NK-92 treated with Interleukin-12 subunit alpha and Interleukin-12 subunit beta, amount 100 ng/mL, for 24 hours (cell line): ENCODE data around the gene TBC1D4.

ENCODE experiments used
- DNase-seq: peaks from one replicate; lab custom pipeline; 2025; lab: John Stamatoyannopoulos, UW

TBC1D4 gene

GRCh38 chr13:75391432-75392100 lies 90.4 kb downstream of the TBC1D4 start:
- no peak for DNase-seq

DNA sequence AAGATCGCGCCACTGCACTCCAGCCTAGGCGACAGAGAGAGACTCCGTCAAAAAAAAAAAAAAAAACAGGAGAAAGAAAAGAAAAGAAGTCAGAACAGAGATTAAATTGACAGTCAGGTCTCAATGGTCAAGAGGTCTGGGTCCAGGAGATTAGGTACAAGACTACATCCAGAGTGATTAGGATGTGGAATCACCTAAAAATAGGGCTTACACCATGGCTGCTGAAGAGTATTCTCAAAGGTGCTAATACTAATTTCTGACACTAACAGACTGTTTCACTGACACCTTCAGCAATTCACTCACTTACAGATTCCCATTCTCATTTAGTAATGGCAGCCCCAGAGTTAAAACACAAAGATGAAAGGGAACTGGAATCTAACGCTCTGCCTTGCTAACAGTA lies 91.7 kb downstream of the TBC1D4 start:
- DNase-seq, result no peak

GRCh38 chr13:75385708-75386083 lies 96.3 kb downstream of the TBC1D4 start:
- no peak for DNase-seq

- DNase-seq, result no peak
Measured at GRCh38 chr13:75384879-75385707, 96.9 kb downstream of the TBC1D4 start.

GRCh38 chr13:75383064-75383715 lies 98.8 kb downstream of the TBC1D4 start:
- no peak for DNase-seq

DNA sequence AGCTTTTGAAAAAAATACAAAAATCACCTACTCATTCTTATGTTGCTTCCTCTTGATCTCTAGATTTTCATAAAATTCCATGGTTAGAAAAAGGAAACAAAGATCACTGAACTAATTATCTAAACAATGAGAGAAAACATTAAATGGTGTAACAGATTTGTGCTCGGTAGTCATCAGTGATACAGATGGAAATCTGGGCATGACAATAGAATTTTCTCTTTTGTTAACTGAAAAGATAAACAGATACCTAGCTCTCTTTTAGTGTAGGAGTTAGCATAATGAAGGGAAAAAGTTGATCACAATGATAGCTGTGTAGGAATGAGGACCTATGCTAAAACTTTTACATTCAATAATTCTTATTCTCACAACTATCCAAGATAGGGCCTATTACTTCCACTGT lies 103.7 kb downstream of the TBC1D4 start:
- DNase-seq, result no peak

GRCh38 chr13:75376792-75377402 lies 105.1 kb downstream of the TBC1D4 start:
- DNase-seq, result no peak

- no peak for DNase-seq
Measured at GRCh38 chr13:75375329-75375728, 106.6 kb downstream of the TBC1D4 start.

DNA sequence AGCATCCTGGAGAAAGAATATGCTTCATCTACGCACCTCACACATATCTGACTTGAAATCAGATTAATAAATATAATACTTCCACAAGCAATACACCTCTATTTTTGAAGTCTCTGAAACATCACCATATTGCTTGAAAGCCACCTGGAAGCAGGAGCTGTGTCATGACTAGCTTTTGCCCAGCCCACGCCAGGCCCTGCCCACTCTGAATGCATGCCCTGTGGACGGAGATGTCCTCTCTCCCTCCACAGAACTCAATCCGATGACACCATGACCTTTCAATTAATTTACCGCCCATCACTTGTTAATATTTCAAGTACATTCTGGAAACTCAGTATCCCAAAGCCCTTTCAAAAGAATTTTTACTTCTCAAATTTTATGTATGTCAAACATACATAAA lies 108.0 kb downstream of the TBC1D4 start:
- no peak for DNase-seq

DNA sequence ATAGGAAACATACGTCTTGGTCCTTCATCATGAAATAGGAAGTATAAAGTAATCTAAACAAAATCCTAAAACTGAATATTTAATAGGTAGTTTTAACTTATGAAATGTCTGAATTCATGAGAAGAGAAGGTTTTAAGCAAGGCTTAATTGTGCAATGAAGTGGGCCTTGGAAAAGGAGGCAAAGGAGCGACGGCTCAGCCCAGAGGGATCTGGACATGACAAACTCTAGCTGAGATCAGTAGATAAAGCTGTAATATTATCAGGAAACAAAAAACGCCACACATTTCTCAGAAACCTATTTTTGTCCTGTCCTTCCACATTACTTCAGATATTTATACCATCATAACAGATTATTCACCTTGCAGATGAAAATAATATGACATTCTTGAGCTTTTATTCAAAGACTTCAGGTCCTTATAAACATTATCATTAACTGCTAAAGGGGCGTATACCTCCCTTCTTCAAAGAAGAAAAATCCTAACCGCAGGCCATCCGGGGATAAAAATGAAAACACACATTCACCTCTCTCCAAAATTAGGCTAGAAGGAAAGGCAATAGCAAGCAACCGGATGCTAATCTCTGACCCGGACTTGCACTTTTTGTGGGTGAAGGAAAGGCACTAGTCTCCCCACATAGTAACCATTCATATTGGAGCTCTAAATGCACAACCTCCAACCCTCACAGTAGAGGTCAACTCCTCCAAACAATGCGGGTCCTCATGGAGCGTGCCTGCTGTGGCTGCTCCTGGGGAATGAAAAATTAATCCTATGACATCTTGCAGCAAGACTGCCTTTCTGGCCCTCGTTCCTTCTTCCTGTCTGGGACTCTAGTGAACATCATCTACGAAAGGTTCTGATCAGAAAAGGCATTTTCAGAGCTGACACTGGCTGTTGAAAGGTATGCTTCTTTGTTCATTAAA lies 108.8 kb downstream of the TBC1D4 start:
- DNase-seq, result no peak

DNA sequence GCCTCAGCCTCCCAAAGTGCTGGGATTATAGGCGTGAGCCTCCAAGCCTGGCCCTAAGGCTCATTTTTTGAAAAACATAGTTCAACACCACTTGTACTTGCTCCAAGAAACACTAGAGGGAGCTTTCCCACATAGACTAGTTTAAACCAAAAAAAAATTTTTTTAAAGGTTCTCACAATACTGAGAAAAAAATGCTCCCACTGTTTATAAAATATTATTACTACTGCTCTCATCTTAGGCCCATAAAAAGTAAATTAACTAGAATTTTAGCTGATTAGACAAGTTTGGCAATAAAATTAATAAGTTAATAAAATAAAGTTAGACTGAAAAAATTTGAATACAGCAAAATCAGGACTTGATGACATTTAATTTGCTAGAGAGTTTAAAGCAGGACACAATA lies 109.5 kb downstream of the TBC1D4 start:
- DNase-seq, result no peak

GRCh38 chr13:75371203-75371602 lies 110.8 kb downstream of the TBC1D4 start:
- DNase-seq, result no peak

DNA sequence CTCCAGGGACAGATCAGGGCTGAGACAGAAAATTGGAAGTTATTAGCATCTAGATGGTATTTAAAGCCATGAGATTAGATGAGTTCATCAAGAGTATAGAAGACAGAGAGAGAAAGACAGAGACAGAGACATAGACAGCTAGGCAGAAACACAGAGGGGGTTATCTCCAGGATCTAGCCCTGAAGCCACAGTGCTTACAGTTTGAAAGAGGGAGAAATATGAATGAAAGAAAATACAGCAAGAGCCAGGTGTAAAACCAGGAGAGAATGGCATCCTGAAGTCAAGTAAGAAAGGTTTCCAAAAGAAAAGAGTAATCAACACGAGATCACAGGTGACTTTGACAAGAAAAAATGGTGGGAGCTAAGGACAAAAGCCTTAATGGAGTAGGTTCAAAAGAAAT lies 111.2 kb downstream of the TBC1D4 start:
- DNase-seq, result no peak

GRCh38 chr13:75369981-75370380 lies 112.0 kb downstream of the TBC1D4 start:
- no peak for DNase-seq

GRCh38 chr13:75368167-75368566 lies 113.8 kb downstream of the TBC1D4 start:
- DNase-seq, result no peak

DNA sequence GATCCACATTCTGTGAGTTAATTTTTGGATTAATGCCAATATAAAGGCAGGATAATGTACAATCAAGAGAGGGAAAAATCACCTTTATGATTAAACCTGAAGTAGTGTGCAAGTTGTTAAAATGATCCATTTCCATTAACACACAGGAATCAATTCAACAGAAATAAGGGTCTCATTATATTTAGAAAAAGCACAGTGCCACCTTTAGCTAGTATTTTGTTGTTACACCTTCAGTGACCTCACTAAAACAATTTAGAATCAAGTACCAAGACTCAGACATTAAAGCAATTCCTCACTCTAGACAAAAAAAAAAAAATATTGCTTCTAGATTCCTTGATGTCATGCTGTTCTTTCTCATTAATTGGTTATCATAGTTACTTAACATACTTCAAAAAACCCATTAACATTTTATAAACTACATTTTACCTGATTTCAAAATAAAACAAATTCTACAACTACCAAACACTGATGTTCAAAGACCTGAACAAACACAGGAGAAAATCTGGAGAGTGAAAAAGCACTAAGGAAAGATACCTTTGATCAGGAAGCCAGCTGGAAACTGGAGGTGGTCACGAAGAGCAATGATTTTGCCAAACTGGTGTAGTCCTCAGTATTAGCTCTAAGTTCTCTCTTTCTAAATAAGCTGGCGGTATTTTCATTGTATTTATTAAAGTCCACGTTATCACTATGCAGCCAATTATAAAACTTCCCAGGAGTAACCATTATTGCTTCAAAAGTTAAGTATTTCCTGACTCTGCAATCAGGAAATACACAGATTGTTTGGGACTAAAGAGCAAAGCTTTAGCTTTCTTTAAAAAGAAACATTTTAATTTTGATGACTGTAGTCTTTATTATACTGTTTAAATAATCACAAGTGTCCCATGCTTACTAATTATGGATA lies 115.3 kb downstream of the TBC1D4 start:
- no peak for DNase-seq

DNA sequence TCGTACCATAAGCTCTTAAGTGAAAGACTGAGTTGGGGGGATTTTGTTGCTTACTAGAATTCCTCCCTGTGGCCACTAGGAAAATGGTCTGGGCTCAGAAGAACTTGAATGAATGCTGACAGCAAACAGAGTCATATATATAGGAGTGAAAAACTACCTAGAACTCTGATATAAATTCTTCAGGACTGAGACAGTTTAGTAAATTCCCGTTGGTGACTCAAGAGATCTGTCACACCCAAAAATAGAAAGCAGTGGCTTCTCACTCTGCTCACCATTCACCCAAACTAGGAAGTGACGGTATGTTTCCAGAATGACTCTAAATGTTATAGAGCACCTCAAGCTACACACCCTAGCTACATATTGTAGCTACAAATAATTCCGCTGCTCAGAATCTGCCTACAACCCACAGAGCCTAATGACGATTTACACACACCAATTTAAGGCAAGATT lies 116.2 kb downstream of the TBC1D4 start:
- peak; percentile 25 for DNase-seq

- DNase-seq, result no peak
Measured at GRCh38 chr13:75364131-75364713, 117.7 kb downstream of the TBC1D4 start.

DNA sequence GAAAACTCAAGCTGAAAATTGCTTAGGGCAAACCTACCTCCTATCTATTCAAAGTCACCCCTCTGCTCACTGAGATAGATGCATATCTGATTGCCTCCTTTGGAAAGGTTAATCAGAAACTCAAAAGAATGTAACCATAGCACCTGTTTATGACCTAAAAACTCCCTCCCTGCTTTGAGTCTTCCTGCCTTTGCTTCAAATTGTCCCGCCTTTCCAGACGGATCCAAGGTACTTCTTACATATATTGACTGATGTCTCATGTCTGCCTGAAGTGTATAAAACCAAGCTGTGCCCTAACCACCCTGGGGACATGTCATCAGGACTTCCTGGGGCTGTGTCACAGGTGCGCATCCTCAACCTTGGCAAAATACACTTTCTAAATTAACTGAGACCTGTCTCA lies 118.6 kb downstream of the TBC1D4 start:
- DNase-seq, result peak; percentile 15

DNA sequence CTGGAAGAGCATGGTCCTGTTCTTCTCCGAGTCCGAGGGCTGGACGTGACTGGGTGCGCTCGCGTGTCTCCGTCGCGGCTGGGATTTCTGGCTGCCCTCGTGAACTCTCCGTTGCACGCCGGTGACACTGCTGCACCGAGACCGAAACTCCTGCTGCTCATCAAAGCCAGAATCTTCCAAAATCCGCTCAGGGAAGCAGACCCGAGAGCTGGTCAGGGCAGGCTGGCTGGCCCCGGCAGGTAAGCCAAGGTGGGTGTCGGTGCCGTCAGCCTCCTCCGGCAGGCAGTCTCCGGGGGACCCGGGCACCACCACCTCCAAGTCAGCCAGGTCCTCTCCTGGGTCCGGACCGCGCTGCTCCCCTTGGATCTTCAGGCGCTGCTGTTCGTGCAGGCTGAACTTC lies 119.9 kb downstream of the TBC1D4 start:
- no peak for DNase-seq
